Daoy (cell line): ENCODE results near the gene SHF. TPM values are rescaled to one million over a fixed set of nuclear protein-coding genes. Genes with fewer than 3 reads are reported as not detected.

ENCODE experiments used
- DNase-seq: peaks from one replicate; pipeline ENCODE4 v3.0.0-alpha.2; 2015; ENCODE audit warnings: low read depth
- total RNA-seq: library from RNA; depleted of rRNA; stranded (reverse); fragments of >200 nt; shearing (Covaris generic); gene quantifications from 2 replicates; pipeline ENCODE4 v1.2.3, GENCODE V29; 2014; rRNA removed

The SHF gene
- total RNA-seq, 1 experiment from 2014 or later = 1.7 TPM

DNA sequence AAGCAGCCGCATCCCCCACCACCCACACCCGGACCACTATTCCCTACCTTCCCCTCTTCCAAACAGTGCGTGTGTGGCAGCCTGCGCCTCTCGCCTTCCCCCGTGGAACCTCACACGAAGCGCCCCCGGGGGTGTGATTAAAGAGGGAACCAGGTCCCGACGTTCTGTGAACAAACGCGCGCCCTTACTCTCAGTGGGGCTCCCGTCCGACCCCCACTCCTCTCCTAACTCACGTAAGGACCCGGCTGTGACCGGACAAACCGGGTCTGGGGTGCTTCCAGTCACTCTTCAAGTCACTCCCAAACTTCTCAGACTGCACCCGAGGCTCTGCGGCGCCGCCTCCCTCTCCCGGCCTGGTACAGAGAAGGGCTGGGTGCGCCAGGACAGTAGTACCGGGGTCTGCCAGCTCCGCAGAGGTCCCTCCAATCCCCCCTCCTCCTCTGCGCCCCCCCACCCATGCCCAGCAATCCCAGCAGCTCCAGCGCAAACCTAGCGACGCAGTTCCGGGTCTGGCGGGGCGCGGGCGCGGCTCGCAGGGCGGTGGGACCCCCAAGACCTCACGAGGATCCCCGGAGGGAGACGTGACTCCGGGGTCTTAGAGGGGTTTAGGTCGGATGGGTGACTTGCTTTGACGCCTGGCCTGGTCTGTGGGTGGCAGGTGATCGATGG is 58.7 kb downstream of the SHF start:
- DNase-seq = no peak

DNA sequence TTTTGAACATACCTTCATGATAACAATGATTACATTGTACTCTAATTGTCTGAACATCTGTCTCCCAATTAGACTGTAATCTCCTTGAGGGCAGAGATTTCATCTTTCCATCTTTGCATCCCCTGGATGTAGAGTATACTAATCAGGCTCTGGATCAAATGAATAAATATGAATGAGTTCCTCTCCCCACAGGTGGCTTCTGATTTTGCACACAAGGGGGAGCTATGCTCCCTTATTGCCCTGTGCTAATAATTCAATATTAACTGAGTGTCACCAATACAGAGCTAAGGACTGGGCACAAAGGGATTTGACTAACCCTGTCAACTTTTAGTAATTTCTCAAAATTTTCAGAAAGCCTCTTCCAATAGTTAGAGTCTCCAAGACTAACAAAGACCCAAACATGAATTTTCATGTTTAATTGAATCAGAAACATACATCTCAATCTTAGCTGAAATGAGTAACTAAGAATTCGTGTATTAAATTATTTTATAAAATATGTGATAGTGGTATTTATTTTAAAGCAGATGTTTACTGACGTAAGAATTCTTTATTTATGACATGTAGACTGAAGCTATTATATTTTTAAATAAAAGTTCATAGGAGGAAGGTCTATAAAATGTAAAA is 61.1 kb downstream of the SHF start:
- no peak for DNase-seq

DNA sequence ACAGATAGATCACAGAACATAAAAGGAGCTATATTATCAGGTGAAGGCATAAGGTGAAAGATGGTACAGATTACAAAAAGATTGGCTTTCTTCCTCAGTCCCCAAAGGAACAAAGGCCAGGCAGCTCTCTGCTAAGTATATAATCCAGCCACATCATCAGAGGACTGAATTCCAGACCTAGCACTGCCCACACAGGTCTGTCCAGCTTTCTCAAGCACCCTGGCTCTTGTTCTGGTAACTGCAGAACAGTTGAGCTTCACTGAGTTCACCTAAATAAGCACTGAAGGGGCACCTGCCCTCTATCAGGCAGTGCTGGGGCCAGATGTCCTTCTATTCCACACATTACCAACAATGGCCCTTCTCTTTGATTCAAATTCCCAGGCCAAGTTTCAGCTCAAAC is 64.4 kb downstream of the SHF start:
- no peak for DNase-seq

DNA sequence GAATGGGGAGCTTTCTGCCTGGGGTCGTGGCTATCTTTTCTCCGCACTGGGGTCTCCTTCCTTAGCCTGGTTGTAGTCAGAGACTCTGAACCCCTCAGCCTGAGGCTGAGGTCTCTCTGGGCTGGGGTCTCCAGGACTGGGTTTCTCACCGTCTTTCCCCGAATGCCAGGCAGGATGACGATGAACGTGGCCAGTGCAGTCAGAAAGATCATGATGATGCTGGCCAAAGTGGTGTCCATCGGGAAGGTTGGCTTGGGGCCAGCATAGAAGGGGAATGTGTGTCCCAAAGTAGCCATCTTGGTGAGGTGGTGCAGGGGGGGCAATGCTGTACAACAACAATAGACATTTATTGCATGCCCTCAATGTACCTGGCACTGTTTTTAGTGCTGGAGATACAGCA is 65.0 kb downstream of the SHF start:
- no peak for DNase-seq

DNA sequence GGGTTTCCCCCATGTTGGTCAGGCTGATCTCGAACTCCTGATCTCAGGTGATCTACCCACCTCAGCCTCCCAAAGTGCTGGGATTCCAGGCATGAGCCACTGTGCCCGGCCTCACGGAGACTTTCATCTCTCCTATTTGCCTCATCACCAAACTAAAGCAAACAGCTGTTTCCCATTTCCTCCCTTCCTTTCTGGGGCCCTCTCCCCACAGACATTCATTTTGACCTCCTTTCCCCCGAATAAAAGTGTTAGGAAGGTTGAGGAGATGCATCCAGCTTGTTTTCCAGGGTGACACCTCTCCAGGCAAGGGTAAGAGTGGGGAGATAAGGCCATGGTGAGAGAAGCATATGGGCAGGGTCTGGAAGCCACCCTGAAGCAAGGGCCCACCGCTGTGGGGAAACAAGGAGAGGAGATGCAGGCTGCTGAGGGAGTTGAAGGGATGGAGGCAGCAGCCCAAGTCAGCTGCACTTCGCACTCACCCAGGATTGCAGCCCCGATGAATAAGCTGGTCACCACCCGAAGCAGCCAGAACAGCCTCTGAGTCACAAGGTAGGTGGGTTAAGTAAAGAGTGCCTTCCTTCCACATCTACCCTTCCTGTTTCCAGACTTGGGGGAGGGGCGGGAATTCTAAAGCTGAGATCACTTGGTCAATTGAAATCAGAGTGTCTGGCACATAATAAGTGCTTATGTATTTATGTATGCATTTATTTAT is 65.9 kb downstream of the SHF start:
- peak; percentile 90 for DNase-seq

DNA sequence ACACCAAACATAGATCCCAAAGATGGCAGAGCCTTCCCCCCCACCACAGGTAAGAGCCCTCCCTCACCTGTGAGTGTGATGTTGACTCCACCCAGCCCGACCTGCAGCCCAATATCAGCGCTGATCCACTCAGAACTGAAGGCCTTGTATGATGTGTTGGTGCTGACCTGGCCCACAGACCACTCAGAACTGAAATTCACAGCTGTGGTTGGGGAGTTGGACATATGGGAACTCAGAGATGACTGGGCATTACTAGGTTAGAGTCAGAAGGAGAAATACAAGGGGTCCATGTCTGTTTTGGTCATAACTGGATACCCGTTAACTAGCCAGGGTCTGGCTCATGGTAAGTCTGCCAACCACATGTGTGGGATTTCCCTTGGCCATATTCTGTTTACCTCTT is 66.7 kb downstream of the SHF start:
- DNase-seq = no peak

DNA sequence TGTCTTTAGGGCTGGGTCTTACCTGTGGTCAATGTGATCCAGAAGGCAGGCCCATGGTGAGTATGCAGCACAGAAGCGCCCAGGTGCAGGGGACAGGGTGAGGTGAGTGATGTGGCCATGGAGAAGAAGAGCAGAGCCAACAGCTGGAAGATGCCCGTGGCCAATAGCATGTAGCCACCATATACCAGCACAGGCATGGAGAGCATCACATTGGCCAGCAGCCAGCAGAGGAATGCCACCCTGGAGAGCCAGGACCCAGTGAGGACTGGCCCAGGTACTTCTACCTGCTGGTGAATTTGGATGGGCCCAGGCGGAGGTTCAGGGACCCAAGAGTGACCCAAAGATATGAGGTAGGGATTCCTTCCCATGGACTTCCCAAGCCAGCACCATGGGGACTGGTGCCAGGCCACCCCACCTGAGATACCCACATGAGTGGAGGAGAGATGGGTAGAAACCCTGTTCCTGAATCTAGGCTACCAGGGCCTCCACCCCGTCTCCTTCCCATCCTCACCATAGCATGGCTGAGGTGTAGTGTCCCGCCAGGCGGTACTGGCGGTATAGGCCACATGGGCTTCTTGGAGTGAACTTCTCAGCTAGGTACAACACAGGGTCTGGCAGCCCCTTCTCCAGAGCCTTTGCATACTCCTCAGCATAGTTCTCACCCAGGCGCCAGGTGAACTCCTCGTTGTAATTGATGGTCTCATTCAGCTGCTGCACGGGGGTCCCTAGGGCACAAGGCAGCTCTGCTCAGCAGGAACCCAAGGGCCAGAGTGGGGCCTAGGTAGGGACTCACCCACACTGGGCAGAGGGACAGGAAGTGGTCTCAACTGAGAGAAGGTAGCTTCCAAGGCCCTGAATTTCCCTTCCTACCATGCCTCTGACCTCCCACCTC is 67.4 kb downstream of the SHF start:
- no peak for DNase-seq

DNA sequence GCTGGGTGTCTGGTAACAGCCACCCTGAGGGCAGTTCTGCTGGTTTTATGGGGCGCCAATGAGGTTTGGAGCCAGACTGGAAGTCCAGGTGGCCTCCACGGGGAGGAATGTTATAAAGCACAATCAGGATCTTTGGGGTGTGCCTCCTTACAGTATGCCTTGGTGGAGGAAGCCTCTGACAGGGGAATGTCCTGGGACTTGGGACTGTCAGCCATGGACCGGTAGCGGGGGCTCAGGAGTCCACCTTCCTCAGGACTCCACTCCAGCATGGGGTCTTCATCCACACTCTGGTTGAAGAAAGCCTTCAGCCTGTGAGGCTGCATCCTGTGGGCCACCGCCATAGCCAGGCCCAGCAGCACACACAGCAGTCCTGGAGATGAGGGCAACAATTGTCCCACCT is 68.8 kb downstream of the SHF start:
- no peak for DNase-seq

DNA sequence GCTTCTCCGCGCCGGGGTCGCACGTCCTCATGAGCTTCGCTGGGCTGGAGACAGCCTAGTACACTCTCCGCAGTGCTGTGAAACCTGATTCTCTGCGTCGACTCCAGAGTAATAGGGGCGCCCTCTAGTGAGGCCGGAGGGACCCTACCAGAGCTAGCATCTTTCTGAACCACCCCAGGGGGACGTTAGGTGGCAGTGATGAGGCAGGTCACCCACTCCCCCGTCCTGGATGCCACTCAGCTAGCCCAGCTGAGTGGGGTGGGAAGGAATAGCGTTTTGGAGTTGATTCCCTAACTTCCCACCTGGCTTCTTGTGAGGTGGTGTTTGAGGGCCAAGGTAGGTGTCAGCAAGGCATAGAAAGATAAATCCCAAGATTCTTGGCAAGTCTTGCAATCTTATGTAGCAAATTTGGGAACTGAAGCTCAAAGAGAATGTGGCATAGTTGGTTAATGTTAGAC is 69.6 kb downstream of the SHF start:
- peak; percentile 88 for DNase-seq

DNA sequence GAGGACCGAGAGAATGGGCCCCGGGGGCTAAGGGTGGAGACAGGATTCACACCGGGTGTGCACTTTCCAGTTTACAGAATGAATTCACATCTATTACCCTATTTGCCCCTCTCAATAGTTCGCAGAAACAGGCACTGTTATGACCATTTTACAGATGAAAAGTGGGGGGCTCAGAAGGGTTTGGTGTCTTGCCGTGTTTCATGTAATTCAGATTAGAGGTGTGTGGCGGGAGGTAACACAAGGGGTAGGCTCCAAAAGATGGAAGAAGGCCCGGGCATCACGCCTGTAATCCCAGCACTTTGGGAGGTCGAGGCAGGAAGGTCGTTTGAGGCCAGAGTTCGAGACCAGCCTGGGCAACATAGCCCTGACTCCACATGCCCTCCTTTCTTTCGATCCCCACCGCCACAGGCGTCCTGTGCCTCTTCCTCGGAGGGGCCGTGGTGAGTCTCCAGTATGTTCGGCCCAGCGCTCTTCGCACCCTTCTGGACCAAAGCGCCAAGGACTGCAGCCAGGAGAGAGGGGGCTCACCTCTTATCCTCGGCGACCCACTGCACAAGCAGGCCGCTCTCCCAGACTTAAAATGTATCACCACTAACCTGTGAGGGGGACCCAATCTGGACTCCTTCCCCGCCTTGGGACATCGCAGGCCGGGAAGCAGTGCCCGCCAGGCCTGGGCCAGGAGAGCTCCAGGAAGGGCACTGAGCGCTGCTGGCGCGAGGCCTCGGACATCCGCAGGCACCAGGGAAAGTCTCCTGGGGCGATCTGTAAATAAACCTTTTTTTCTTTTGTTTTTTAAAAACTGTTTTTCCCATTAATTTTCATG is 70.2 kb downstream of the SHF start:
- no peak for DNase-seq

Other genes starting within 250 kb of the SHF start
- gene TERB2, start 231.3 kb downstream of the SHF start, total RNA-seq = not detected in 2 replicates
- gene SORD, start 164.8 kb downstream of the SHF start, total RNA-seq = 52.6 and 55.1 TPM in 2 replicates
- 0.40 and 1.2 TPM in 2 replicates for gene DUOX2, start 73.8 kb downstream of the SHF start, total RNA-seq
- gene DUOXA2, start 73.6 kb downstream of the SHF start, total RNA-seq = 0.15 TPM in 1 of 2 replicates, not detected in the other
- not detected in 2 replicates for gene DUOXA1, start 58.1 kb downstream of the SHF start, total RNA-seq
- 0.03 and 0.17 TPM in 2 replicates for gene DUOX1, start 58.0 kb downstream of the SHF start, total RNA-seq
- not detected in 2 replicates for gene SLC28A2, start 64.3 kb upstream of the SHF start, total RNA-seq
- gene GATM, start 190.6 kb upstream of the SHF start, total RNA-seq = 10.6 and 28.1 TPM in 2 replicates